GM21737 (cell line): ENCODE results near the gene IL37.
"Not testable (repeated sequence)": the region's sequence is repeated elsewhere in the genome, so short reads cannot be mapped to it uniquely, and the experiment has no call there.

Source experiments
- ATAC-seq: cut with Tn5 transposase; IDR thresholded peaks from one replicate; pipeline ENCODE4 v1.9.1; 2021; ENCODE audit warnings: mild to moderate bottlenecking, moderate library complexity; ENCODE audit not compliant: unreplicated experiment

IL37 gene

GRCh38 chr2:112887964-112888749 is 22.8 kb upstream of the IL37 start:
- no peak for ATAC-seq

DNA sequence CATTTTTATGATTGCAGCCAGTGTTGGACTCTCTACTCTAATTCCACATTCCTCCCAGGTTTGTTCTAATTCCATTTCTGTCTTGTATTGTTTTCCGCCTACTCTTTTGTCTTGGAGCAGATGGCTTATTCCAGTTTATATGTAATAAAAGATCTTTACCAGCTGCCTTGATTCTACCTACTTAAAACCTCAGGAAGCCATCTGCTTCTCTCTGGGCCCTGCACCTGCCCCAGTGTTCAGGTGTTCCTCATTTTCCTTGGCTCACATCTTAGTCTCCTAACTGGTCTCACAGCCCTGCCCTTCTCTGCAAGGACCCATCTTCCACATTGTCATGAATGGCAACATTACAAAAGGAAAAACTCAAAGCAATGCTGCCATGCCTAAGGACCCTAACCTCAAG is 21.0 kb upstream of the IL37 start:
- no peak for ATAC-seq

GRCh38 chr2:112891385-112891831 is 19.6 kb upstream of the IL37 start:
- no peak for ATAC-seq

DNA sequence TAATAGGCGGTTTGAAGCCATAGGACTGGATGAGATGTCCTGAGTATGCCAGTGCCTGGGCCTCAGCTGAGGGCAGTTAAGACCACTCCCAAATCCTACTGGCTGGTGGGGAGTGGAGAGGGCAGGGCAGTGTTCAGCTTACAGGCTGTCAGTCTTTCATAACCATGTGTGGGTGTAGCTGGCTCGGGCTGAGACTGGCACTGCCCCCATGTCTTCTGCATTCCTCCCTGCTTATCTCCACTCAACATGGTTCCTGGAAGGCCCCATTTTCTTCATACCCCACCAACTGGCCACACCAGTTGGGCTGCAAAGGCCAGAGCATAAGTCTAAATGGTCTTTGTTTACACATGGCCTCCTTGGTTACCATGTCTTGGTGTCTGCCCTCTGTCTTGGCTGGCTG is 17.2 kb upstream of the IL37 start:
- ATAC-seq, result no peak

DNA sequence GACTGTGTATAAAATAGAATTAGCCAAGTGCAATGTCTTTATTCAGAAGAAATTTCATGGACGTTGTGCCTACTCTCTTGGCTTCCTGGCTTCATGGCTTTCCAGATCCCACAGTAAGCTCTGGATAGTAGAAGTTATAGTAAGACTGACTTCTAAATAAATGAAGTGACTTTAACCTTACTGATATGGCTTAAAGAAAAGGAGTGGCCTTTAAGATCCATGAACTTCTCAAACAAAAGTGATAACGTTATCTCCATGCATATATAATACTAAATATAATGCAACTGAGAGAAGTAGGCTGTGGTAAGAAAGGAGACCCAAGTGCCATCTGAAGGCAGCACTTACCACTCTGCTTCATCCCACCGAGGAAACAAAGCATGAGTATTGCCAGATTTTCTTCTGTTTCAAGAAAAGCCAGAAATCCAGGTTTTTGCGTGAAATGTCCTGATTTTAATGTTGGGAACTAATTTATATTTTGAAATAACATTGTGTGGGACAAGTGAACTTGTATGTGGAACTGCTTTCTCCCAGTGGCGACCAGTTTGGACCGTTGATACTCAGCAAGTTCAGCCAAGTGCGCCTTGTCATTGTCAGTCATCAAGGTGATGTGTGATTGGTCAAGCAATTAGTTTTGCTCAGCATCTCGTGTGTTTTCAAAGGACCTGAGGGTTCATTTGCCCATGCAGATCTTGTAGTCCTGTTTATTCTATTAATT is 13.9 kb upstream of the IL37 start:
- ATAC-seq, result no peak

DNA sequence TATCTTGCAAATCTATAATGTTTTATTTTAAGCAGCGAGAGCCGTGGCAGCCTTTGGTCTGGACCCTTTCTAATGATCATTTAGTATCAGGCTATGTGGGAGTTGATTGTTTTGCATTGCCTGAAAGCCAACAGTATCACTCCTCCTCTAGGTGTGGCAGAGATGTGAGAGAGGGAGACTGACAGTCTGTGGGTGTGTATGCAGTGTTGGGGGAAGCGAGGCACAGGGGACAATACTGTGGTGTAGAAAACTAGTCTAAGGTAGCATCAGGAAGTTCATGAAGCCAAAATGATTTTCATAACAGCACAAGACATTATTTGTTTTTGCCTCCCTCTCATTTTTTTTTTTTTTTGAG is 13.4 kb upstream of the IL37 start:
- no peak for ATAC-seq

DNA sequence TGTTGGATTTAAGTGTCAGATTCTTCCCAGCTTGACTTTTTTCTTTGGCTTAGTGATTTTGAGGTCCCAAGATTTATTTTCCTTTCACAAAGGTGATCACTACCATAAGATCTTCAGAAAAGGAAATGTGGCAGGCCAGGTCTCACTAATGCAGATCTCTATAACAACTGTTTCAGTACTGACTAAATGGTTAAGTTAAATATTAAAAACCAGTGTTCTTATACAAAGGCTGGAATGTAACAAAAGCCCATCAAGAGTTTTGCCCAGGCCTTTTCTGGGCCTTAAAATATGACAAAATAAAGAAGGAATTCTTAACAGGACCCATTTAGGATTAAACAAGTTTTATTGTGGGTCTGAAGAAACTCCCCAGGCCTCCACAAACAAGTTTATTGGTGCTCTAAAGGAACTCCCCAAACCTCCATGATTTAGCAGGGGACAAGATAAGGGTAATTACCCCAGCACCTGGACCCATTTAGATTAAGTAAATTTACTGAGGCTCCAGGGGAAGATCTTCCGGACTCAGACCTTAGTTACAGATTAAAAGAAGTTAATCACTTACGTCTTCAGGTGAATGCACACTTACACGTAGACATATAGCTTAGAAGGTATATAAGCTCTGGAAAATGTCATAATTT is 9.4 kb upstream of the IL37 start:
- not testable (repeated sequence) for ATAC-seq

DNA sequence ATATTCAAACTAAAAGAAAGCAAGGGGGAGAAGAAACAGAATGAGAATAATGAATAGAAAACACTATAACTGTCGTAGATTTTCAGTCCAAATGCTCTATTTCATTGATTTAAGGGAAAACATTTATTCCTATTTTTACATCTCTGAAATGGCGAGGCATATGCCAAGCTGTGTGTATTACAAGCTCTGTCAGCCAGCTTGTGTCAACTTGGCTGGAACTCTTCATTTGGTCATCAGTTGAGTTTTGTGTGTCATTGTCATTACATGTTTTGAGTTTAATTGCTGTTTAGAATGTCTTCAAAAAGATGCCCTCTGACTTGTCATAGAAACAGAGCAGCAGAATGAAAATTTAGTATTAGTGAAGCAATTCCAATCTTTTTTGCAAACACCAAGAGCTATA is 8.1 kb upstream of the IL37 start:
- ATAC-seq, result no peak

- no peak for ATAC-seq
Observed at GRCh38 chr2:112904883-112905282, 6.1 kb upstream of the IL37 start.

GRCh38 chr2:112906276-112906675 is 4.7 kb upstream of the IL37 start:
- no peak for ATAC-seq

GRCh38 chr2:112907001-112907949 is 3.7 kb upstream of the IL37 start:
- no peak for ATAC-seq

GRCh38 chr2:112908559-112908958 is 2.4 kb upstream of the IL37 start:
- not testable (repeated sequence) for ATAC-seq

- ATAC-seq, result no peak
Observed at GRCh38 chr2:112910219-112910618, 746 bp upstream of the IL37 start.

DNA sequence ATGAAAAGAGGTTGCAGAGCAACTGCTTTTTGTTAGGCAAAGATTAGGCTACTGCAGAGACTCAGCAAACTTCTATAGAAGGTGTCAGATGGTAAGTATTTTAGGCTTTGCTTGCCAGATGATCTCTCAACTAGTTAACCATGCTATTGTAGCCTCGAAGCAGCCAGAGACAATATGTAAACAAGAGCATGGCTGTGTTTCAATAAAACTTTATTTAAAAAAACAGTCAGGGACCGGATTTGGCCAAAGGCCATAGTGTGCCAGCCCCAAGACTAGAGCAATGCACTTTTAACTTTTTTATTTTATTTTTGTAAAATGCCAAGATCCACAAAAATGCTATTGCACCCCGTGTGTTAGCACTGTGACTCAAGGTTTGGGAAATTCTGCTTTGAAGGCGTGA is 1.4 kb downstream of the IL37 start:
- no peak for ATAC-seq

GRCh38 chr2:112915300-112916144 is 4.6 kb downstream of the IL37 start:
- ATAC-seq, result no peak

DNA sequence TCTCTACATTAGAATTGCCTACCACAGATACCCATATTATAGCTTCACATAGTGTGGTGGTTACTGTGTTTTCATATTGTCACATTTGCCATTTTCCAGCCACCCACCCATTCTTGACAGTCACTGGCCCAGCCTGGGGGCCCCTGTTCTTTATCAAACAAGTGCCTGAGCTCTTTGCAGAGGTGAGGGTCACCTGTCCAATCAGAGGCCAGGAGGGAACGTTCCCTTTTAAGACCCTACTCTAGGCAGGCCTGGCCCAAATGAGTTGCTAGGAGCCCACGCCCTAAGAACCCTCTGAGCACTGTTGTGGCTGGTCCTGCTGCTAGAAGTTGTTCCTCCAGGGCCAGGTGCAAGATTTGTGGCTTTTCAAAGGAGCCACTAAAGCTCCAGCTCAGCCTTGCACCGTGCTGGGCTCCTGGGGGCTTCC is 5.2 kb downstream of the IL37 start:
- no peak for ATAC-seq

DNA sequence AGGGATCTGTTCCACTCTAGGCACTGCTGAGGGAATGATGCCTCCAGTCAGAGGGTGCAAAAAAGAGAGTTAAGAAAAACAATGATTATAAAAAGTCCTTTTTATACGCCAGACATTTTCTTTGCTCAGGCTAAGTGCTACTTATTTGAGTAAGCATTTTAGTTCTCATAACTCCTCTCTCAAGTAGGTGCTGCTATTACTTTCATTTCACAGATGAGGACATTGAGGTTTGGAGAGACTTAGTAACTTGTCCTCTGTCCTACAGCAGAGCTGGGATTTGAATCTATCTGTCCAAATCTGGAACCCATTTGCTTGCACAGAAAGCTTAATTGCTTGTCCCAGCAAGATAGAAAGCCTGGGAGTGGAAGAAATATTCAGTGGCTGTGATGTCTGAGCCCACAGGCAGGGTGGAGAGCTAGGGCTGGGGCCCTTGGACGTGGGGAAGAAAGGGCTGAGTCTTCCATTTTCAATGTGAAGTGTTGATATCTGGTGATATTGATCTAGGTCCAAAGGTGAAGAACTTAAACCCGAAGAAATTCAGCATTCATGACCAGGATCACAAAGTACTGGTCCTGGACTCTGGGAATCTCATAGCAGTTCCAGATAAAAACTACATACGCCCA is 5.8 kb downstream of the IL37 start:
- ATAC-seq, result no peak

GRCh38 chr2:112917856-112918255 is 6.9 kb downstream of the IL37 start:
- ATAC-seq, result no peak

DNA sequence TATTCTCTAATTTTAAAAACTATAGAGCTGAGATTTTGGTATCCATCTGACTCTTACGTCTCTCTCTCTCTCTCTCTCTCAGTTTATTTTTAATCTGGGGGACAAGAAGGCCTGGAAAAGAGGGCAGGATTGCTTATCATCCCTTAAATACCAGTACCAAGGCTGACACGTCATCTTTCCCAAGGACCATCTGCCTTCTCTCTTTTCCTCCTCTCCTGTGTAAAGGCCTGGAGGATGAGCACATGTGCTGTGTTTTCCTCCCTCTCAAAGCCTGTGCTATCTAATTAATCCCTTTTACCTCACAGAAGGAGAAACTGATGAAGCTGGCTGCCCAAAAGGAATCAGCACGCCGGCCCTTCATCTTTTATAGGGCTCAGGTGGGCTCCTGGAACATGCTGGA is 7.3 kb downstream of the IL37 start:
- no peak for ATAC-seq

- no peak for ATAC-seq
Observed at GRCh38 chr2:112919086-112919485, 8.1 kb downstream of the IL37 start.
